Activated CD4-positive, CD25-positive, alpha-beta regulatory T cell (primary cell): ENCODE data around the gene PHF20.
"Not testable (repeated sequence)": the region's sequence is repeated elsewhere in the genome, so short reads cannot be mapped to it uniquely, and the experiment has no call there.

Experiments
- DNase-seq, 4 experiments: peaks; one replicate each; lab custom pipeline; 2025; lab: John Stamatoyannopoulos, UW

Gene PHF20

GRCh38 chr20:35886537-35886936 lies 114.7 kb downstream of the PHF20 start:
- no peak for DNase-seq

GRCh38 chr20:35887393-35888064 lies 115.7 kb downstream of the PHF20 start:
- no peak for DNase-seq

- no peak for DNase-seq
Measured at GRCh38 chr20:35888657-35889056, 116.8 kb downstream of the PHF20 start.

GRCh38 chr20:35891375-35891774 lies 119.6 kb downstream of the PHF20 start:
- no peak for DNase-seq

GRCh38 chr20:35892871-35893270 lies 121.1 kb downstream of the PHF20 start:
- DNase-seq = no peak

GRCh38 chr20:35893942-35894341 lies 122.1 kb downstream of the PHF20 start:
- DNase-seq = no peak

- not testable (repeated sequence) for DNase-seq
Measured at GRCh38 chr20:35895516-35895915, 123.7 kb downstream of the PHF20 start.

- DNase-seq = no peak
Measured at GRCh38 chr20:35899064-35899463, 127.2 kb downstream of the PHF20 start.

GRCh38 chr20:35901230-35901629 lies 129.4 kb downstream of the PHF20 start:
- DNase-seq = not testable (repeated sequence)

- DNase-seq = no peak
Measured at GRCh38 chr20:35901678-35902544, 130.1 kb downstream of the PHF20 start.

GRCh38 chr20:35902545-35902941 lies 130.7 kb downstream of the PHF20 start:
- DNase-seq = no peak

GRCh38 chr20:35903843-35904242 lies 132.0 kb downstream of the PHF20 start:
- DNase-seq = no peak

GRCh38 chr20:35904982-35905663 lies 133.3 kb downstream of the PHF20 start:
- no peak for DNase-seq

- DNase-seq = no peak
Measured at GRCh38 chr20:35907017-35907701, 135.3 kb downstream of the PHF20 start.

GRCh38 chr20:35908007-35908406 lies 136.2 kb downstream of the PHF20 start:
- DNase-seq = no peak

GRCh38 chr20:35909176-35909575 lies 137.4 kb downstream of the PHF20 start:
- DNase-seq = no peak

- no peak for DNase-seq
Measured at GRCh38 chr20:35909796-35910195, 138.0 kb downstream of the PHF20 start.

GRCh38 chr20:35910254-35910653 lies 138.4 kb downstream of the PHF20 start:
- no peak for DNase-seq

- DNase-seq = no peak
Measured at GRCh38 chr20:35912881-35913280, 141.1 kb downstream of the PHF20 start.

- no peak for DNase-seq
Measured at GRCh38 chr20:35917077-35917476, 145.3 kb downstream of the PHF20 start.

- DNase-seq = no peak
Measured at GRCh38 chr20:35918021-35918420, 146.2 kb downstream of the PHF20 start.

- DNase-seq = no peak
Measured at GRCh38 chr20:35920523-35920922, 148.7 kb downstream of the PHF20 start.
